Measurements from ENCODE around the gene SHC4. TPM values are rescaled to one million over a fixed set of nuclear protein-coding genes. Genes with fewer than 3 reads are reported as not detected.

SHC4 gene
- polyA plus RNA-seq, 1 of the 3 experiments (the other 2 are of a cell fraction) = 1.6 TPM

DNA sequence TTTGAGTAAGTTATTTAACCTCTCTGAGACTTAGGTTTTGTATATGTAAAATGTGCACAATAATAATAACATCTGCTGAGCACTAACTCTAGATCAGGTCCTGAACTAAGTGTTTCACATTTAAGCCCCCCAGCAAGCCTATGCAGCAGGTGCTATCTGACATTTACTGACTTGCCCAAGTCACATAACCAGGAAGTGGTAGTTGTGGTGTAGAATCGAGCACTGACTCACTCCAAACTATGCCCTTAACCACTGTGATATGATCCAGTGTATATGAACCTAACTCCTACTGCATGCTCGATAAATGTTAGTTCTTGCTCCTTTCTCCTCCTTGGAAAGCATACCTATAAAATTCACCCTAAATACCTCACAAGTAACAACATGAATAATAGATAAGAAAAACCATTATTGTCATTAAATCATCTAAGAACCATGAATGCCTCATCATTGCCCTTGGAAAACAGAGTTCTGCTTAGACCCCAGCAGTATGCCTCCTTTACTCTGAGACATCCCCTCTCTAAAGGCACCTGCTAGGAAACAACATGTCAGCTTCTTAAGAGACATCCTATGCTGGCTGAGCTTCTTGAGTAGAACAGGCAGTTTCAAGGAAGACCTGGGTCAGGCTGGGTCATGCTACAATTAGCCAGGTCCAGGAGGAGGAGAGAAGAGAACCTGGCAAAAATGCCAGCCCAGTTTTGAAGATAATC is 3.0 kb upstream of the SHC4 start:
- POLR2A ChIA-PET = no interaction called here
- H4K20me1 ChIP-seq (ENCODE audit: insufficient read depth) = no peaks in the 10 kb centered on the region
- H3F3A ChIP-seq (replicated peaks; ENCODE audit: insufficient read depth) = peaks cover 13% of the 10 kb centered on the region
- no peak overlapping the region for H3K4me2 ChIP-seq
- no peaks in the 10 kb centered on the region for H3K36me3 ChIP-seq (replicated peaks in 1 of 2; ENCODE audit: control insufficient read depth in 1 of 2, insufficient read depth in 2 of 2, low read length in 1 of 2)
- peaks cover 12 to 13% of the 10 kb centered on the region in 2 experiments; a peak in 2 of 4 replicates for H3K4me1 ChIP-seq (ENCODE audit: control insufficient read depth in 1 of 2, insufficient read depth in 2 of 2, low read depth in 1 of 2, low read length in 1 of 2)
- H3K27me3 ChIP-seq (ENCODE audit: insufficient read depth) = no peaks in the 10 kb centered on the region
- H2AFZ ChIP-seq (ENCODE audit: low read depth) = no peak overlapping the region
- no peak for DNase-seq
- no peaks in the 10 kb centered on the region for H3K79me2 ChIP-seq (ENCODE audit: insufficient read depth)
- H3K9me2 ChIP-seq = no peaks in the 10 kb centered on the region
- peak; percentile 51; the same call in 1 of the 2 replicates for TF ChIP-seq FOSL2 (IDR thresholded peaks at IDR 0.05; ENCODE audit: borderline replicate concordance, low read depth)
- no peak for TF ChIP-seq SMC3 (IDR thresholded peaks at IDR 0.05; ENCODE audit: low read depth, low read length)
- TF ChIP-seq TCF12 (IDR thresholded peaks at IDR 0.05) = peak; percentile 45; the same call in 1 of the 2 replicates
- TF ChIP-seq MAX (IDR thresholded peaks at IDR 0.05; ENCODE audit: low read depth) = no peak
- peak; percentile 67 for TF ChIP-seq ELF1 (IDR thresholded peaks at IDR 0.05)
- TF ChIP-seq FOXM1 (IDR thresholded peaks at IDR 0.05; ENCODE audit: low read depth) = no peak
- no peak for TF ChIP-seq TAF1 (IDR thresholded peaks at IDR 0.05; ENCODE audit: borderline replicate concordance, low read depth, low read length)
- no peak for TF ChIP-seq USF2 (IDR thresholded peaks at IDR 0.05; ENCODE audit: borderline replicate concordance, low read depth, low read length)
- no peak for TF ChIP-seq TEAD4 (IDR thresholded peaks at IDR 0.05; ENCODE audit: borderline replicate concordance, insufficient read depth)
- TF ChIP-seq RFX5 (IDR thresholded peaks at IDR 0.05; ENCODE audit: low read length) = no peak
- TF ChIP-seq GABPA (IDR thresholded peaks at IDR 0.05; ENCODE audit: low read depth) = no peak
- TF ChIP-seq SIN3A (IDR thresholded peaks at IDR 0.05; ENCODE audit: borderline replicate concordance, low read depth, low read length) = no peak
- no peak for TF ChIP-seq MXI1 (IDR thresholded peaks at IDR 0.05; ENCODE audit: low read depth, low read length)
- TF ChIP-seq, protein P1, sequence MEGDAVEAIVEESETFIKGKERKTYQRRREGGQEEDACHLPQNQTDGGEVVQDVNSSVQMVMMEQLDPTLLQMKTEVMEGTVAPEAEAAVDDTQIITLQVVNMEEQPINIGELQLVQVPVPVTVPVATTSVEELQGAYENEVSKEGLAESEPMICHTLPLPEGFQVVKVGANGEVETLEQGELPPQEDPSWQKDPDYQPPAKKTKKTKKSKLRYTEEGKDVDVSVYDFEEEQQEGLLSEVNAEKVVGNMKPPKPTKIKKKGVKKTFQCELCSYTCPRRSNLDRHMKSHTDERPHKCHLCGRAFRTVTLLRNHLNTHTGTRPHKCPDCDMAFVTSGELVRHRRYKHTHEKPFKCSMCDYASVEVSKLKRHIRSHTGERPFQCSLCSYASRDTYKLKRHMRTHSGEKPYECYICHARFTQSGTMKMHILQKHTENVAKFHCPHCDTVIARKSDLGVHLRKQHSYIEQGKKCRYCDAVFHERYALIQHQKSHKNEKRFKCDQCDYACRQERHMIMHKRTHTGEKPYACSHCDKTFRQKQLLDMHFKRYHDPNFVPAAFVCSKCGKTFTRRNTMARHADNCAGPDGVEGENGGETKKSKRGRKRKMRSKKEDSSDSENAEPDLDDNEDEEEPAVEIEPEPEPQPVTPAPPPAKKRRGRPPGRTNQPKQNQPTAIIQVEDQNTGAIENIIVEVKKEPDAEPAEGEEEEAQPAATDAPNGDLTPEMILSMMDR (IDR thresholded peaks at IDR 0.05) = no peak
- TF ChIP-seq ZBTB33 (IDR thresholded peaks at IDR 0.05; ENCODE audit: borderline replicate concordance, low read depth) = no peak
- TF ChIP-seq RXRA (IDR thresholded peaks at IDR 0.05; ENCODE audit: borderline replicate concordance, low read depth) = no peak
- no peak for TF ChIP-seq JUND (IDR thresholded peaks at IDR 0.05)
- TF ChIP-seq EZH2phosphoT487 (IDR thresholded peaks at IDR 0.05; ENCODE audit: borderline replicate concordance, low read depth) = no peak
- no peak for TF ChIP-seq EP300 (IDR thresholded peaks at IDR 0.05; ENCODE audit: borderline replicate concordance in 1 of 2, low read depth in 1 of 2, low read length in 1 of 2)
- TF ChIP-seq FOXJ3 (CRISPR knock-in tag; IDR thresholded peaks at IDR 0.05) = no peak
- TF ChIP-seq RAD21 (IDR thresholded peaks at IDR 0.05; ENCODE audit: low read length) = no peak
- 42% methylated on average over 2 of the region's 2 CpGs for WGBS (ENCODE audit: low lambda C conversion rate)
- H3K4me3 ChIP-seq (ENCODE audit: low read depth in 2 of 2, low read length in 1 of 2) = no peak overlapping the region
- H3K27ac ChIP-seq (ENCODE audit: low read depth in 2 of 2, low read length in 1 of 2) = no peak overlapping the region
- H3K9me3 ChIP-seq = no peaks in the 10 kb centered on the region
- CTCF ChIA-PET = interaction anchor here (1.1 to 7.1 kb wide), 4 partner anchors 7 to 176 kb away, joined by 3 to 60 read pairs (median 9); no protein-coding TSS in a partner anchor
- no peak overlapping the region for H3K9ac ChIP-seq
